Thyroid gland (tissue), 4 donors: ENCODE data around the gene GUCA2A. TPM values are rescaled to one million over a fixed set of nuclear protein-coding genes. Genes with fewer than 3 reads are reported as not detected.

ENCODE experiments used
- DNase-seq, 2 donors: peaks; one replicate each; pipeline ENCODE4 v3.0.0-alpha.2; 2019
- H3K27ac ChIP-seq, 3 donors: fragments of 200-600 bp; sonication (generic); 1 replicate in 2 of 3; 2 replicates in 1 of 3; pipeline ENCODE4 v1.5.1; 2016 to 2019; ENCODE audit warnings: mild to moderate bottlenecking in 1 of 3, moderate library complexity in 1 of 3
- H3K27me3 ChIP-seq: fragments of 200-600 bp; sonication (generic); one replicate; pipeline ENCODE4 v1.5.1; 2019
- H3K36me3 ChIP-seq, 2 donors: fragments of 200-600 bp; sonication (generic); one replicate each; pipeline ENCODE4 v1.5.1; 2016 to 2019
- H3K4me1 ChIP-seq, 2 donors: fragments of 200-600 bp; sonication (generic); one replicate each; pipeline ENCODE4 v1.5.1; 2017 to 2019
- H3K4me3 ChIP-seq, 3 donors: fragments of 200-600 bp; sonication (generic); replicated peaks in 1 of 3; 1 replicate in 2 of 3; 2 replicates in 1 of 3; pipeline ENCODE4 v1.5.1; 2016; ENCODE audit warnings: mild to moderate bottlenecking in 1 of 3
- H3K9me3 ChIP-seq: fragments of 200-600 bp; sonication (generic); one replicate; pipeline ENCODE4 v1.5.1; 2017
- POLR2A ChIP-seq, 2 donors: fragments of 450-650 bp; IDR thresholded peaks; one replicate each; pipeline ENCODE4 v1.6.1; 2017; ENCODE audit warnings: antibody characterized with exemption in 2 of 2, mild to moderate bottlenecking in 2 of 2, moderate library complexity in 1 of 2
- WGBS, 2 donors: methylation state at CpG; one replicate each; pipeline ENCODE4 v1.1.5; 2017; 5-methylcytosine and 5-hydroxymethylcytosine counted together
- intact Hi-C: fragments of 100-400 bp; cut with DNase I; formaldehyde crosslinking; loops from one replicate; pipeline ENCODE4 v1.15.1; 2023
- total RNA-seq, 4 donors: library from RNA; depleted of rRNA; stranded (reverse); fragments of >200 nt; gene quantifications; one replicate each; pipeline ENCODE4 v1.2.3, GENCODE V29; 2016
- TF ChIP-seq, protein P1 (sequence below), 6 experiments: fragments of 200-600 bp in 3 of 6; fragments of 450-650 bp in 3 of 6; sonication (generic) in 3 of 6; IDR thresholded peaks; one replicate each; pipeline ENCODE4 v1.5.1; 2016 to 2019; ENCODE audit warnings: antibody characterized with exemption in 6 of 6, mild to moderate bottlenecking in 2 of 6, inconsistent platforms in 1 of 6, moderate library complexity in 1 of 6

GUCA2A gene
- total RNA-seq, 4 donors from 2014 or later: not detected

GRCh38 chr1:42163536-42164503 is 725 bp downstream of the GUCA2A start:
- intact Hi-C loops: loop anchor here (10.0 kb wide), 1 partner anchor 579 kb away; no protein-coding TSS in a partner anchor
- WGBS, 2 donors: 89 to 91% methylated on average over 12 to 16 of the region's 16 CpGs
- TF ChIP-seq, protein P1, sequence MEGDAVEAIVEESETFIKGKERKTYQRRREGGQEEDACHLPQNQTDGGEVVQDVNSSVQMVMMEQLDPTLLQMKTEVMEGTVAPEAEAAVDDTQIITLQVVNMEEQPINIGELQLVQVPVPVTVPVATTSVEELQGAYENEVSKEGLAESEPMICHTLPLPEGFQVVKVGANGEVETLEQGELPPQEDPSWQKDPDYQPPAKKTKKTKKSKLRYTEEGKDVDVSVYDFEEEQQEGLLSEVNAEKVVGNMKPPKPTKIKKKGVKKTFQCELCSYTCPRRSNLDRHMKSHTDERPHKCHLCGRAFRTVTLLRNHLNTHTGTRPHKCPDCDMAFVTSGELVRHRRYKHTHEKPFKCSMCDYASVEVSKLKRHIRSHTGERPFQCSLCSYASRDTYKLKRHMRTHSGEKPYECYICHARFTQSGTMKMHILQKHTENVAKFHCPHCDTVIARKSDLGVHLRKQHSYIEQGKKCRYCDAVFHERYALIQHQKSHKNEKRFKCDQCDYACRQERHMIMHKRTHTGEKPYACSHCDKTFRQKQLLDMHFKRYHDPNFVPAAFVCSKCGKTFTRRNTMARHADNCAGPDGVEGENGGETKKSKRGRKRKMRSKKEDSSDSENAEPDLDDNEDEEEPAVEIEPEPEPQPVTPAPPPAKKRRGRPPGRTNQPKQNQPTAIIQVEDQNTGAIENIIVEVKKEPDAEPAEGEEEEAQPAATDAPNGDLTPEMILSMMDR (IDR thresholded peaks at IDR 0.05): no peak
- no peak for TF ChIP-seq POLR2A (IDR thresholded peaks at IDR 0.05)
- peak overlapping the region in 2 of 3 donors; percentile 9 to 65 for H3K27ac ChIP-seq
- DNase-seq: no peak
- no peak overlapping the region for H3K4me3 ChIP-seq
- H3K4me1 ChIP-seq: peaks cover 12 to 35% of the 10 kb centered on the region in 2 donors
- no peaks in the 10 kb centered on the region for H3K9me3 ChIP-seq
- H3K36me3 ChIP-seq: no peaks in the 10 kb centered on the region
- H3K27me3 ChIP-seq: no peaks in the 10 kb centered on the region

- no peak for DNase-seq
- TF ChIP-seq, protein P1 (IDR thresholded peaks at IDR 0.05): no peak
- TF ChIP-seq POLR2A (IDR thresholded peaks at IDR 0.05): no peak
These were observed 1.4 kb downstream of the GUCA2A start for GRCh38 chr1:42163114-42163513.

DNA sequence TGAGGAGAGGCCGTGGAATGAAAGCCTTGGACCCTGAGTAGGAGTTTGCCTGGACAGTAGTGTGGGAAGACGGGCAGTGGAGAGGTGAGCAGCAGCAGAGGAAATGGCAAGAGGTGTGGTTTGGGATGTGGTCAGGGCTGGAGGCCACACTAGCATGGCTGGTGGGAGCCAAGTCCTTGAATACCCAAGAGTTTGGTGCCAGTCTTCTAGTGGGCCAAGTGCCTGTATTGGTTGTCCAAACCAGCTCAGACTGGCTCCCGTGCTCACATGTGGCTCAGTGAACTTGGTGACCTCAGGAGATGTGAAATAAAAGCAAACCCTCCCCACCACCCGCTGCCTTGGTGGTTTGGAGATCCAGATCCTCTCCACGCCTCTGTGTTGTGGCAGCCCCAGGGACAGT is 2.4 kb downstream of the GUCA2A start:
- Histone ChIP-seq H3K27me3 (no peaks in the 10 kb centered on the region), H3K9me3 (no peaks in the 10 kb centered on the region), H3K27ac (no peak overlapping the region), H3K4me1 (peaks cover 12 to 35% of the 10 kb centered on the region in 2 donors), H3K4me3 (no peak overlapping the region), H3K36me3 (no peaks in the 10 kb centered on the region)
- DNase-seq: peak; percentile 60
- intact Hi-C loops: loop anchor here (10.0 kb wide), 1 partner anchor 577 kb away; no protein-coding TSS in a partner anchor
- TF ChIP-seq, protein P1 (IDR thresholded peaks at IDR 0.05): no peak
- no peak for TF ChIP-seq POLR2A (IDR thresholded peaks at IDR 0.05)
- WGBS, 2 donors: 60 to 68% methylated on average over 5 of the region's 5 CpGs

More at GRCh38 chr1:42163114-42163513, 1.4 kb downstream of the GUCA2A start:
- intact Hi-C loops: loop anchor here (10.0 kb wide), 1 partner anchor 578 kb away; no protein-coding TSS in a partner anchor
- Histone ChIP-seq H3K27ac (no peak overlapping the region), H3K9me3 (no peaks in the 10 kb centered on the region), H3K4me3 (no peak overlapping the region), H3K36me3 (no peaks in the 10 kb centered on the region), H3K4me1 (peaks cover 12 to 35% of the 10 kb centered on the region in 2 donors), H3K27me3 (no peaks in the 10 kb centered on the region)
- 81 to 88% methylated on average over 2 of the region's 2 CpGs for WGBS, 2 donors

- H3K27ac ChIP-seq: no peak overlapping the region
- H3K36me3 ChIP-seq: no peaks in the 10 kb centered on the region
- intact Hi-C loops: no loop called here
- no peak for DNase-seq
- WGBS, 2 donors: 80 to 88% methylated on average over 2 of the region's 2 CpGs
- TF ChIP-seq, protein P1 (IDR thresholded peaks at IDR 0.05): no peak
- TF ChIP-seq POLR2A (IDR thresholded peaks at IDR 0.05): no peak
- peaks cover 7 to 11% of the 10 kb centered on the region in 2 donors for H3K4me1 ChIP-seq
- H3K9me3 ChIP-seq: no peaks in the 10 kb centered on the region
- no peaks in the 10 kb centered on the region for H3K27me3 ChIP-seq
- H3K4me3 ChIP-seq: no peak overlapping the region
These were observed 6.4 kb downstream of the GUCA2A start for GRCh38 chr1:42158189-42158588.

- intact Hi-C loops: no loop called here
- TF ChIP-seq, protein P1 (IDR thresholded peaks at IDR 0.05): no peak
- no peak for TF ChIP-seq POLR2A (IDR thresholded peaks at IDR 0.05)
- DNase-seq: no peak
- Histone ChIP-seq H3K27ac (no peak overlapping the region), H3K9me3 (no peaks in the 10 kb centered on the region), H3K4me1 (peaks cover 7 to 9% of the 10 kb centered on the region in 2 donors), H3K4me3 (no peak overlapping the region), H3K27me3 (no peaks in the 10 kb centered on the region), H3K36me3 (no peaks in the 10 kb centered on the region)
- 68 to 78% methylated on average over 7 of the region's 7 CpGs for WGBS, 2 donors
These were observed 6.9 kb downstream of the GUCA2A start for GRCh38 chr1:42157667-42158066.
